ENCODE measurements around the gene C1QTNF1. TPM values are rescaled to one million over a fixed set of nuclear protein-coding genes. Genes with fewer than 3 reads are reported as not detected.

Gene C1QTNF1
- total RNA-seq, 3 donors from 2014 or later: 16.9 to 33.3 (median 22.1) TPM

DNA sequence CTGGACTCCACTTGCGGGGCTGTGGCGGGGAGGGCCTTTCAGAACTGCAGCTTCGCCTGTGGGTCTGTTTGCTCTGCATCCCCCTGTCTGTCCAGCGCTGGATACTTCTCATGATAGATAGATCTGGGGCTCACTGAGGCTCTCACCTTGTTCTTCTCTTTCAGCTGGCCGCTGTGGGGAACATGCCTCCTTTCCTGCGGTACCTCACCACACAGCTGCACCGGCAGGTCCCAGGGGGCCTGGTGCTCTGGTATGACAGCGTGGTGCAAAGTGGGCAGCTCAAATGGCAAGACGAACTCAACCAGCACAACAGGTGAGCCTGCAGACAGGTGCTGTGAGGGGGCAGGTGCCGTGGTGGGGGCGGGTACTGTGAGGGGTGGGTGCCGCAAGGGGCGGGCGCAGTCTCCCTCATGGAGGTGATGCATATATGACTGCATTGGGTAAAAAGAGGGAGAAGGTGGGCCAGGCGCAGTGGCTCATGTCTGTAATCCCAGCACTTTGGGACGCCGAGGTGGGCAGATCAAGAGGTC, 56.9 kb downstream of the C1QTNF1 start:
- peaks cover 13% of the 10 kb centered on the region for H3K36me3 ChIP-seq (ENCODE audit: low read depth)
- H3K4me3 ChIP-seq: no peak overlapping the region
- intact Hi-C loops (cut with DNase I, micrococcal nuclease): loop anchor here in 1 of 2 donors (10.0 kb wide), 1 partner anchor 314 kb away; no protein-coding TSS in a partner anchor
- peak in 1 of 3 donors; percentile 43 for DNase-seq
- peaks cover 17% of the 10 kb centered on the region for H3K4me1 ChIP-seq (ENCODE audit: low read depth)
- TF ChIP-seq, protein P1, sequence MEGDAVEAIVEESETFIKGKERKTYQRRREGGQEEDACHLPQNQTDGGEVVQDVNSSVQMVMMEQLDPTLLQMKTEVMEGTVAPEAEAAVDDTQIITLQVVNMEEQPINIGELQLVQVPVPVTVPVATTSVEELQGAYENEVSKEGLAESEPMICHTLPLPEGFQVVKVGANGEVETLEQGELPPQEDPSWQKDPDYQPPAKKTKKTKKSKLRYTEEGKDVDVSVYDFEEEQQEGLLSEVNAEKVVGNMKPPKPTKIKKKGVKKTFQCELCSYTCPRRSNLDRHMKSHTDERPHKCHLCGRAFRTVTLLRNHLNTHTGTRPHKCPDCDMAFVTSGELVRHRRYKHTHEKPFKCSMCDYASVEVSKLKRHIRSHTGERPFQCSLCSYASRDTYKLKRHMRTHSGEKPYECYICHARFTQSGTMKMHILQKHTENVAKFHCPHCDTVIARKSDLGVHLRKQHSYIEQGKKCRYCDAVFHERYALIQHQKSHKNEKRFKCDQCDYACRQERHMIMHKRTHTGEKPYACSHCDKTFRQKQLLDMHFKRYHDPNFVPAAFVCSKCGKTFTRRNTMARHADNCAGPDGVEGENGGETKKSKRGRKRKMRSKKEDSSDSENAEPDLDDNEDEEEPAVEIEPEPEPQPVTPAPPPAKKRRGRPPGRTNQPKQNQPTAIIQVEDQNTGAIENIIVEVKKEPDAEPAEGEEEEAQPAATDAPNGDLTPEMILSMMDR (IDR thresholded peaks at IDR 0.05): no peak
- H3K9me3 ChIP-seq: no peaks in the 10 kb centered on the region
- no peak for ATAC-seq

DNA sequence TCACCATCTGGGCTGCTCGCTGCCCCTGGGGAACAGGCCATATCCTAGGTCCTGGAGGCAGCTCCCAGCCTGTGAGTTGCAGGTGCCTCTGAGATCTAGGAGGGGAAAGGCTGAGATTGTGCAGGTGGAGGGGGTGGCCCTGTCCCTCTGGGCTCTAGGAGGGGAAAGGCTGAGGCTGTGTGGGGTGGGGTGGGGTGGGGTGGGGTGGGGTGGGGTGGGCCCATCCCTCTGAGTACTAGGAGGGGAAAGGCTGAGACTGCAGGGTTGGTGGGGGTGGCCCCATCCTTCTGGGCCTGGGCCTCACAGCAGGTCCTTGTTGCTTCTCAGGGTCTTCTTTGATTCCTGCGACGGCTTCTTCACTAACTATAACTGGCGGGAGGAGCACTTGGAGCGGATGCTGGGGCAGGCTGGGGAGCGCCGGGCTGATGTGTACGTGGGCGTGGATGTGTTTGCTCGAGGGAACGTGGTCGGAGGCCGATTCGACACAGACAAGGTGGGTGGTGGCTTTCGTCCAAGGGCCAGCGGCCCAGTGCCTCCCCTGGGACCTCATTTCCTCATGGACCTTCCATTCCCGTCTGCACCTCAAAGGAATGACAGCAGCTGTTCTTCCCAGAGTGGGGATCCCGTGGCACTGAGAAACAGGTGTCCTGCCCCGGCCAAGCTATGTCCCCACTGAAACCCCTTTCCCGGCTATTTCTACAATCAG, 57.8 kb downstream of the C1QTNF1 start:
- Histone ChIP-seq H3K36me3 (ENCODE audit: low read depth) (peaks cover 13% of the 10 kb centered on the region), H3K9me3 (no peaks in the 10 kb centered on the region), H3K4me3 (no peak overlapping the region), H3K4me1 (ENCODE audit: low read depth) (peaks cover 10% of the 10 kb centered on the region)
- DNase-seq: peak in 1 of 3 donors; percentile 57
- ATAC-seq: no peak
- TF ChIP-seq, protein P1 (IDR thresholded peaks at IDR 0.05): no peak
- intact Hi-C loops (cut with DNase I, micrococcal nuclease): loop anchor here in 1 of 2 donors (10.0 kb wide), 1 partner anchor 313 kb away; no protein-coding TSS in a partner anchor

DNA sequence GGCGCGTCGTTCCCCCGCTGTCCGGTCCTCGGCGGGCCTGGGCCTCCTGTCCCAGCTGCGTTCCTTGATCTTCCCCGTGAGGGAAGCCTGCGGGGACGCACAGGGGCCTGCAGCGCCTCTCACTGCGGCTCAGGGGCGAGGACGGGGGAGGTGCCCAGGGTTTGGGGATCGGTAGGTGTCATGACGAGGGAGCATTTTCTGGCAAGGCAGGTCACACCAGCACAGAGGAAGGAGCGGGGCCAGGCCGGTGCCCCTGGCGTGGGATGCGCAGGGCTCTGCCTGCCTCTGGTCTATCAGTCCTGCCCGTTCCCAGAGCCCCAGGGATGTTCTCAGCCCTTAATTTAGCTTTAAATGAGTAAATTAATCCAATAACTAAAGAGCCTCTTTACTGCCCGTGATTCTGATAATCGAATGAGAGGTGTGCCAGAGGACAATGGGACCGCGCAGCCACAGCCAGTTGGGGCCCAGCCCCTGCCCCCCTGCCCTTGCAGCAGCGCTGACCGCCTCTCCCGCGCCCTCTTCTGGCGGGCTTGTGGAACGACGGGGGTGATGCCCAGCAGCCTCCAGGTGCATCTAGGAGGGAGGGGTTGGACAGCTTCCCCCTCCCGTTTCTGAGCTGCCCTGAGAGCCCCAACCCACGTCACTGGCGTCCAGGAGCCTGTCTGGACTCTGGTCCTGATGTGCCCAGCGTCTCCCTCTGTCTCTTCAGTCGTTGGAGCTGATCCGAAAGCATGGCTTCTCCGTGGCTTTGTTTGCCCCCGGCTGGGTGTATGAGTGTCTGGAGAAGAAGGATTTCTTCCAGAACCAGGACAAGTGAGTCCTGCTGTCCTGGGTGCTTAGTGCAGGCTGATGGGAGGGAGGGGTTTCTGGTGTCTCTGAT, 58.6 kb downstream of the C1QTNF1 start:
- ATAC-seq: peak; percentile 53
- DNase-seq: peak; percentile 50 to 72 (median 56)
- Histone ChIP-seq H3K4me1 (ENCODE audit: low read depth) (peaks cover 3% of the 10 kb centered on the region), H3K36me3 (ENCODE audit: low read depth) (peaks cover 13% of the 10 kb centered on the region), H3K4me3 (no peak overlapping the region), H3K9me3 (no peaks in the 10 kb centered on the region)
- TF ChIP-seq, protein P1 (IDR thresholded peaks at IDR 0.05): peak; percentile 66
- intact Hi-C loops (cut with DNase I, micrococcal nuclease): loop anchor here in 1 of 2 donors (10.0 kb wide), 1 partner anchor 312 kb away; no protein-coding TSS in a partner anchor

DNA sequence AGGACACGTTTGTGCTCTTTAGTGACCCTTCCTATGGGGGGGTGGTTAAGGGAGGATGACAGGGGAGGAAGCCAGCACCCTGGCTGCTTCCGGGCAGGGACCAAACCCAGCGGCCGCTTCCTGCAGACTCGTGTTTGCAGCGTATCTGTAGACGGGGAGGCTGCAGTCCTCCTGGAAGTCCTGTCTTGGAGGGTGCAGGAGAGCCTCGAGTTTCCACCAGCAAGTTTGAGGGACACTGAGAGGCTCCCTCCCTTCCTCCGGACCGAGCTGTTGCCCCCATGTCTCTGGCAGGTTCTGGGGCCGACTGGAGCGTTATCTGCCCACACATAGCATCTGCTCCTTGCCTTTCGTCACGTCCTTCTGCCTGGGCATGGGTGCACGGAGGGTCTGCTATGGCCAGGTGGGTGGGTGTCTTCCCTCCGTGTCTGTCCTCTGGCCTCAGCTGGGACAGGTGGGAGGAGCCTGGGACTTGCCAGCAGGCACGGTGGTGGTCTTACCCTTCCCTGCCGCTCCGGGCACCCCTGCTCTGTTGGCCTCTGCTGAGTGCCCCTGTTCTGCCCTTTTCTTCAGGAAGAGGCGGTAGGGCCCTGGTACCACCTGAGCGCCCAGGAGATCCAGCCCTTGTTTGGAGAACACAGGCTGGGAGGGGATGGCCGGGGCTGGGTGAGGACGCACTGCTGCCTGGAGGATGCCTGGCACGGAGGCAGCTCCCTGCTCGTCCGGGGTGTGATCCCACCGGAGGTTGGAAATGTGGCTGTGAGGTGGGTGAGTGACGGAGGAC, 59.4 kb downstream of the C1QTNF1 start:
- DNase-seq (peak in 1 of 3 donors; percentile 48), ATAC-seq (no peak)
- H3K9me3 ChIP-seq: no peaks in the 10 kb centered on the region
- TF ChIP-seq, protein P1 (IDR thresholded peaks at IDR 0.05): no peak
- peaks cover 13% of the 10 kb centered on the region for H3K36me3 ChIP-seq (ENCODE audit: low read depth)
- H3K4me3 ChIP-seq: no peak overlapping the region
- intact Hi-C loops (cut with DNase I, micrococcal nuclease): loop anchor here in 1 of 2 donors (10.0 kb wide), 1 partner anchor 311 kb away; no protein-coding TSS in a partner anchor
- no peaks in the 10 kb centered on the region for H3K4me1 ChIP-seq (ENCODE audit: low read depth)

Data from mucosa of descending colon (tissue), 3 donors.